G401 (cell line): ENCODE results near the gene PCBP3. TPM values are rescaled to one million over a fixed set of nuclear protein-coding genes. Genes with fewer than 3 reads are reported as not detected.
"Not testable (repeated sequence)": the region's sequence is repeated elsewhere in the genome, so short reads cannot be mapped to it uniquely, and the experiment has no call there.

Experiments used
- DNase-seq: peaks from one replicate; pipeline ENCODE4 v3.0.0-alpha.2; 2015; ENCODE audit warnings: low spot score
- in situ Hi-C: cut with HindIII; loops from 2 replicates; pipeline ENCODE4 v1.10.0; 2016; ENCODE audit warnings: low sequenced_read_pairs, mixed read lengths
- total RNA-seq: library from RNA; depleted of rRNA; stranded (reverse); fragments of >200 nt; shearing (Covaris generic); gene quantifications from 2 replicates; pipeline ENCODE4 v1.2.3, GENCODE V29; 2014

PCBP3 gene
- total RNA-seq, 1 experiment from 2014 or later: 1.7 TPM

- no peak for DNase-seq
Observed at GRCh38 chr21:45887788-45888187, 244.3 kb downstream of the PCBP3 start.

GRCh38 chr21:45888386-45889009 lies 245.0 kb downstream of the PCBP3 start:
- in situ Hi-C loops: loop anchor here (10.0 kb wide), 1 partner anchor 274 kb away; no protein-coding TSS in a partner anchor
- DNase-seq: peak; percentile 82

More at GRCh38 chr21:45887788-45888187, 244.3 kb downstream of the PCBP3 start:
- in situ Hi-C loops: loop anchor here (10.0 kb wide), 1 partner anchor 273 kb away; no protein-coding TSS in a partner anchor

- peak; percentile 54 for DNase-seq
- in situ Hi-C loops: loop anchor here (10.0 kb wide), 1 partner anchor 274 kb away; no protein-coding TSS in a partner anchor
Observed at GRCh38 chr21:45889256-45889655, 245.7 kb downstream of the PCBP3 start.

GRCh38 chr21:45889961-45890360 lies 246.4 kb downstream of the PCBP3 start:
- no peak for DNase-seq
- in situ Hi-C loops: loop anchor here (10.0 kb wide), 1 partner anchor 275 kb away; no protein-coding TSS in a partner anchor

GRCh38 chr21:45891388-45892155 lies 248.0 kb downstream of the PCBP3 start:
- DNase-seq: no peak

GRCh38 chr21:45892156-45892915 lies 248.8 kb downstream of the PCBP3 start:
- DNase-seq: no peak
- in situ Hi-C loops: no loop called here

More at GRCh38 chr21:45891388-45892155, 248.0 kb downstream of the PCBP3 start:
- in situ Hi-C loops: no loop called here

GRCh38 chr21:45892916-45893739 lies 249.6 kb downstream of the PCBP3 start:
- DNase-seq: no peak
- in situ Hi-C loops: no loop called here

- peak; percentile 99 for DNase-seq
- in situ Hi-C loops: no loop called here
Observed at GRCh38 chr21:45893740-45894449, 250.4 kb downstream of the PCBP3 start.

- in situ Hi-C loops: no loop called here
Observed at GRCh38 chr21:45894450-45894825, 250.9 kb downstream of the PCBP3 start.

GRCh38 chr21:45894906-45895777 lies 251.6 kb downstream of the PCBP3 start:
- DNase-seq: peak; percentile 89
- in situ Hi-C loops: no loop called here

More at GRCh38 chr21:45894450-45894825, 250.9 kb downstream of the PCBP3 start:
- DNase-seq: no peak

GRCh38 chr21:45895778-45896370 lies 252.3 kb downstream of the PCBP3 start:
- DNase-seq: no peak
- in situ Hi-C loops: no loop called here

GRCh38 chr21:45896431-45896830 lies 252.9 kb downstream of the PCBP3 start:
- in situ Hi-C loops: not testable (repeated sequence)

GRCh38 chr21:45897191-45898027 lies 253.9 kb downstream of the PCBP3 start:
- in situ Hi-C loops: no loop called here
- DNase-seq: no peak

More at GRCh38 chr21:45896431-45896830, 252.9 kb downstream of the PCBP3 start:
- not testable (repeated sequence) for DNase-seq

- in situ Hi-C loops: no loop called here
Observed at GRCh38 chr21:45898028-45898350, 254.5 kb downstream of the PCBP3 start.

GRCh38 chr21:45898781-45899180 lies 255.3 kb downstream of the PCBP3 start:
- in situ Hi-C loops: no loop called here
- DNase-seq: peak; percentile 92

More at GRCh38 chr21:45898028-45898350, 254.5 kb downstream of the PCBP3 start:
- no peak for DNase-seq
